Hepatocyte (in vitro differentiated cells): ENCODE data around the gene LCE2C.

ENCODE experiments used
- CTCF ChIP-seq: fragments of 200-600 bp; sonication (generic); IDR thresholded peaks from 2 replicates; pipeline ENCODE4 v1.5.1; 2016; ENCODE audit warnings: antibody characterized with exemption, mild to moderate bottlenecking; ENCODE audit not compliant: poor library complexity
- EZH2 ChIP-seq: fragments of 200-600 bp; sonication (generic); IDR thresholded peaks from 2 replicates; pipeline ENCODE4 v1.6.1; 2016; ENCODE audit warnings: antibody characterized with exemption, mild to moderate bottlenecking, borderline replicate concordance

DNA sequence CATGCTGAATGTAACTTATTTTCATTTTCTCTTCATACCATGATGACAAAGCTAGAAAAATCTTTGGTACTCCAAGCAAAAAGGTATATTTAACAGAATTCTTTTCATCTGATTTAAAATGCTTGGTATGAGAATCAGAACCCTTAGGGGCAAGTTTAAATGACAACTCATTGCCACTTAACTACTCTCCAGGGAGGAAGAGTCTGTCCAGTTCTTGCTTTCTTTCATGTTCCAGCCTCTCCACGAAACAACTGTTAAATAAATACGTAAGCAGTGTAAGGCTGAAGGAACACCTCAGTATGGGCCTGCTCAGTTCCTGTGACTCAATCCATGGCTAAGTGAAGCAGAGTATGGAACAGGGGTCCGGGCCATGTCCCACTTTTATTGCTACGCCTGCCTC, 24.7 kb downstream of the LCE2C start:
- TF ChIP-seq CTCF (no peak), EZH2 (no peak)
